HEK293 (cell line): Measurements from ENCODE around the gene ANO8.

Source experiments
- ZNF148 ChIP-seq: fragments of 450-650 bp; formaldehyde crosslinking; IDR thresholded peaks from 2 replicates; pipeline ENCODE4 v1.5.0; 2017; ENCODE audit warnings: missing biosample characterization, missing genetic modification characterization, borderline replicate concordance
- ZNF561 ChIP-seq: fragments of 450-650 bp; IDR thresholded peaks from 2 replicates; pipeline ENCODE4 v1.5.1; 2018; ENCODE audit warnings: missing biosample characterization, missing genetic modification characterization, borderline replicate concordance

GRCh38 chr19:17327654-17328516, 6.8 kb downstream of the ANO8 start:
- TF ChIP-seq ZNF148 (tag by site-specific recombination) (no peak), ZNF561 (tag by site-specific recombination) (no peak)
